SU-DHL-6 (cell line): ENCODE data around the gene WDR90.

Source experiments
- H2AFZ ChIP-seq: fragments of 200-600 bp; sonication (generic); 2 replicates; pipeline ENCODE4 v1.6.1; 2014; ENCODE audit warnings: low read depth, mild to moderate bottlenecking, moderate library complexity, mixed read lengths, antibody characterized with exemption, low read length; ENCODE audit not compliant: severe bottlenecking
- H3F3A ChIP-seq: fragments of 200-600 bp; shearing (Covaris generic); 2 replicates; pipeline ENCODE4 v1.6.0; 2016; ENCODE audit warnings: antibody characterized with exemption, mild to moderate bottlenecking; ENCODE audit not compliant: insufficient read depth
- H3K27ac ChIP-seq: fragments of 200-600 bp; sonication (generic); 2 replicates; pipeline ENCODE4 v1.5.1; 2016; ENCODE audit warnings: low read depth, mild to moderate bottlenecking, low read length, moderate library complexity, mixed read lengths
- H3K27me3 ChIP-seq: fragments of 200-600 bp; sonication (generic), shearing (Covaris generic); 2 replicates; pipeline ENCODE4 v1.6.0; 2014; ENCODE audit warnings: mild to moderate bottlenecking, low read length
- H3K36me3 ChIP-seq: fragments of 200-600 bp; sonication (generic); 2 replicates; pipeline ENCODE4 v1.6.1; 2014; ENCODE audit warnings: mild to moderate bottlenecking, low read length, mixed read lengths
- H3K4me2 ChIP-seq: fragments of 300-600, 200-600 bp; shearing (Covaris generic), sonication (generic); 2 replicates; pipeline ENCODE4 v1.6.0; 2014; ENCODE audit warnings: low read length, low read depth, mild to moderate bottlenecking; ENCODE audit not compliant: poor library complexity, severe bottlenecking
- H3K4me3 ChIP-seq: fragments of 200-600 bp; sonication (generic); 2 replicates; pipeline ENCODE4 v1.5.1; 2014; ENCODE audit warnings: antibody characterized with exemption, low read length, mild to moderate bottlenecking, mixed read lengths; ENCODE audit not compliant: insufficient read depth, poor library complexity, severe bottlenecking
- H3K79me2 ChIP-seq: fragments of 200-600 bp; sonication (generic); 2 replicates; pipeline ENCODE4 v1.6.1; 2014; ENCODE audit warnings: mild to moderate bottlenecking, low read length, moderate library complexity; ENCODE audit not compliant: insufficient read depth
- H3K9ac ChIP-seq: fragments of 200-600 bp; sonication (generic); 2 replicates; pipeline ENCODE4 v1.7.0; 2014; ENCODE audit warnings: mild to moderate bottlenecking, low read length
- H3K9me2 ChIP-seq: fragments of 200-600 bp; sonication (generic); replicated peaks from 2 replicates; pipeline ENCODE4 v1.6.1; 2014; ENCODE audit warnings: low read length; ENCODE audit not compliant: insufficient read depth
- H3K9me3 ChIP-seq: fragments of 200-600 bp; sonication (generic); 2 replicates; pipeline ENCODE4 v1.6.1; 2014; ENCODE audit warnings: low read length, mixed read lengths; ENCODE audit not compliant: insufficient read depth
- H4K20me1 ChIP-seq: fragments of 200-600 bp; sonication (generic); 2 replicates; pipeline ENCODE4 v1.6.1; 2014; ENCODE audit warnings: low read depth, mild to moderate bottlenecking, antibody characterized with exemption, low read length, moderate library complexity, mixed read lengths
- CTCF ChIP-seq: fragments of 200-600 bp; sonication (generic); IDR thresholded peaks from one replicate; pipeline ENCODE4 v1.5.1; 2017; ENCODE audit warnings: antibody characterized with exemption, mild to moderate bottlenecking, low read length, moderate library complexity; ENCODE audit not compliant: insufficient read depth, poor library complexity, severe bottlenecking
- EZH2phosphoT487 ChIP-seq: fragments of 200-600 bp; sonication (generic), shearing (Covaris generic); conservative IDR thresholded peaks from 2 replicates; pipeline ENCODE4 v1.6.1; 2018; ENCODE audit warnings: mild to moderate bottlenecking, antibody characterized with exemption, low read length, moderate library complexity, mixed read lengths

Gene WDR90

GRCh38 chr16:680967-681745, 32.0 kb downstream of the WDR90 start:
- TF ChIP-seq EZH2phosphoT487 = no peak
- TF ChIP-seq CTCF = peak; percentile 10
- H3K4me2 ChIP-seq = peak overlapping the region; percentile 57

GRCh38 chr16:681746-682427, 32.7 kb downstream of the WDR90 start:
- peaks cover 23% of the 10 kb centered on the region; the same call in 1 of the 2 replicates for H3K79me2 ChIP-seq
- no peaks in the 10 kb centered on the region for H3K9me3 ChIP-seq
- no peak for TF ChIP-seq EZH2phosphoT487
- no peak for TF ChIP-seq CTCF
- H3K9me2 ChIP-seq = no peaks in the 10 kb centered on the region
- H3K27ac ChIP-seq = no peak overlapping the region
- peak overlapping the region; percentile 75; the same call in 1 of the 2 replicates for H3K9ac ChIP-seq
- H3K4me3 ChIP-seq = peak overlapping the region; percentile 62
- H3K27me3 ChIP-seq = no peaks in the 10 kb centered on the region
- H4K20me1 ChIP-seq = no peaks in the 10 kb centered on the region
- H2AFZ ChIP-seq = no peak overlapping the region
- no peaks in the 10 kb centered on the region for H3K36me3 ChIP-seq
- peak overlapping the region; percentile 57 for H3K4me2 ChIP-seq
- H3F3A ChIP-seq = peaks cover 9% of the 10 kb centered on the region; the same call in 1 of the 2 replicates

More at GRCh38 chr16:680967-681745, 32.0 kb downstream of the WDR90 start:
- peaks cover 9% of the 10 kb centered on the region; the same call in 1 of the 2 replicates for H3F3A ChIP-seq
- no peak overlapping the region for H2AFZ ChIP-seq
- peak overlapping the region; percentile 51 for H3K27ac ChIP-seq
- peak overlapping the region; percentile 75 for H3K9ac ChIP-seq
- H3K9me3 ChIP-seq = no peaks in the 10 kb centered on the region
- no peaks in the 10 kb centered on the region for H3K27me3 ChIP-seq
- H3K9me2 ChIP-seq = no peaks in the 10 kb centered on the region
- no peaks in the 10 kb centered on the region for H4K20me1 ChIP-seq
- H3K79me2 ChIP-seq = peaks cover 23% of the 10 kb centered on the region; the same call in 1 of the 2 replicates
- peak overlapping the region; percentile 62 for H3K4me3 ChIP-seq
- no peaks in the 10 kb centered on the region for H3K36me3 ChIP-seq

GRCh38 chr16:682493-683395, 33.6 kb downstream of the WDR90 start:
- H3K9ac ChIP-seq = peak overlapping the region; percentile 58; the same call in 1 of the 2 replicates
- H3K9me3 ChIP-seq = no peaks in the 10 kb centered on the region
- no peaks in the 10 kb centered on the region for H3K27me3 ChIP-seq
- no peak overlapping the region for H2AFZ ChIP-seq
- no peaks in the 10 kb centered on the region for H4K20me1 ChIP-seq
- TF ChIP-seq EZH2phosphoT487 (no peak), CTCF (no peak)
- peaks cover 23% of the 10 kb centered on the region; the same call in 1 of the 2 replicates for H3K79me2 ChIP-seq
- H3K4me3 ChIP-seq = no peak overlapping the region
- H3K36me3 ChIP-seq = no peaks in the 10 kb centered on the region
- H3K4me2 ChIP-seq = peak overlapping the region; percentile 64
- H3K27ac ChIP-seq = no peak overlapping the region
- peaks cover 9% of the 10 kb centered on the region; the same call in 1 of the 2 replicates for H3F3A ChIP-seq
- H3K9me2 ChIP-seq = no peaks in the 10 kb centered on the region
